ENCODE data around the gene PTX3. TPM values are rescaled to one million over a fixed set of nuclear protein-coding genes. Genes with fewer than 3 reads are reported as not detected.

The PTX3 gene
- total RNA-seq, 1 donor from 2014 or later: 0.52 TPM

- intact Hi-C loops (cut with micrococcal nuclease): no loop called here
- Histone ChIP-seq H3K36me3 (no peaks in the 10 kb centered on the region), H3K27me3 (ENCODE audit: low read depth) (no peaks in the 10 kb centered on the region), H3K9me3 (replicated peaks) (peaks cover 11% of the 10 kb centered on the region), H3K4me1 (no peaks in the 10 kb centered on the region), H3K27ac (replicated peaks) (no peak overlapping the region), H3K4me3 (no peak overlapping the region)
- TF ChIP-seq CTCF (IDR thresholded peaks at IDR 0.05; ENCODE audit: borderline replicate concordance): no peak
- DNase-seq: no peak
Measured at GRCh38 chr3:157393113-157393512, 43.5 kb upstream of the PTX3 start.

- no peak for TF ChIP-seq CTCF (IDR thresholded peaks at IDR 0.05; ENCODE audit: borderline replicate concordance)
- no peak for DNase-seq
- no peaks in the 10 kb centered on the region for H3K27me3 ChIP-seq (ENCODE audit: low read depth)
- H3K4me3 ChIP-seq: no peak overlapping the region
- intact Hi-C loops (cut with micrococcal nuclease): no loop called here
- H3K27ac ChIP-seq (replicated peaks): no peak overlapping the region
- H3K4me1 ChIP-seq: no peaks in the 10 kb centered on the region
- peaks cover 11% of the 10 kb centered on the region for H3K9me3 ChIP-seq (replicated peaks)
- no peaks in the 10 kb centered on the region for H3K36me3 ChIP-seq
Measured at GRCh38 chr3:157394411-157394810, 42.2 kb upstream of the PTX3 start.

GRCh38 chr3:157398598-157398997 is 38.1 kb upstream of the PTX3 start:
- Histone ChIP-seq H3K27ac (replicated peaks) (no peak overlapping the region), H3K4me1 (no peaks in the 10 kb centered on the region), H3K27me3 (ENCODE audit: low read depth) (no peaks in the 10 kb centered on the region), H3K9me3 (replicated peaks) (peaks cover 11% of the 10 kb centered on the region), H3K4me3 (no peak overlapping the region), H3K36me3 (no peaks in the 10 kb centered on the region)
- no peak for DNase-seq
- intact Hi-C loops (cut with micrococcal nuclease): no loop called here
- TF ChIP-seq CTCF (IDR thresholded peaks at IDR 0.05; ENCODE audit: borderline replicate concordance): no peak

- TF ChIP-seq CTCF (IDR thresholded peaks at IDR 0.05; ENCODE audit: borderline replicate concordance): no peak
- intact Hi-C loops (cut with micrococcal nuclease): no loop called here
- H3K4me3 ChIP-seq: no peak overlapping the region
- H3K4me1 ChIP-seq: no peaks in the 10 kb centered on the region
- no peaks in the 10 kb centered on the region for H3K36me3 ChIP-seq
- H3K27me3 ChIP-seq (ENCODE audit: low read depth): no peaks in the 10 kb centered on the region
- no peaks in the 10 kb centered on the region for H3K9me3 ChIP-seq (replicated peaks)
- H3K27ac ChIP-seq (replicated peaks): no peak overlapping the region
- no peak for DNase-seq
Measured at GRCh38 chr3:157404381-157404780, 32.3 kb upstream of the PTX3 start.

GRCh38 chr3:157405457-157405856 is 31.2 kb upstream of the PTX3 start:
- H3K4me3 ChIP-seq: no peak overlapping the region
- H3K9me3 ChIP-seq (replicated peaks): no peaks in the 10 kb centered on the region
- no peak for TF ChIP-seq CTCF (IDR thresholded peaks at IDR 0.05; ENCODE audit: borderline replicate concordance)
- no peak overlapping the region for H3K27ac ChIP-seq (replicated peaks)
- intact Hi-C loops (cut with micrococcal nuclease): no loop called here
- no peaks in the 10 kb centered on the region for H3K4me1 ChIP-seq
- no peaks in the 10 kb centered on the region for H3K36me3 ChIP-seq
- no peak for DNase-seq
- H3K27me3 ChIP-seq (ENCODE audit: low read depth): no peaks in the 10 kb centered on the region

GRCh38 chr3:157406394-157406793 is 30.3 kb upstream of the PTX3 start:
- Histone ChIP-seq H3K36me3 (no peaks in the 10 kb centered on the region), H3K27me3 (ENCODE audit: low read depth) (no peaks in the 10 kb centered on the region), H3K4me3 (no peak overlapping the region), H3K4me1 (no peaks in the 10 kb centered on the region), H3K27ac (replicated peaks) (no peak overlapping the region), H3K9me3 (replicated peaks) (no peaks in the 10 kb centered on the region)
- DNase-seq: no peak
- TF ChIP-seq CTCF (IDR thresholded peaks at IDR 0.05; ENCODE audit: borderline replicate concordance): no peak
- intact Hi-C loops (cut with micrococcal nuclease): no loop called here
